ENCODE results near the gene ZNF628.
"Not testable (repeated sequence)": the region's sequence is repeated elsewhere in the genome, so short reads cannot be mapped to it uniquely, and the experiment has no call there.

The ZNF628 gene

DNA sequence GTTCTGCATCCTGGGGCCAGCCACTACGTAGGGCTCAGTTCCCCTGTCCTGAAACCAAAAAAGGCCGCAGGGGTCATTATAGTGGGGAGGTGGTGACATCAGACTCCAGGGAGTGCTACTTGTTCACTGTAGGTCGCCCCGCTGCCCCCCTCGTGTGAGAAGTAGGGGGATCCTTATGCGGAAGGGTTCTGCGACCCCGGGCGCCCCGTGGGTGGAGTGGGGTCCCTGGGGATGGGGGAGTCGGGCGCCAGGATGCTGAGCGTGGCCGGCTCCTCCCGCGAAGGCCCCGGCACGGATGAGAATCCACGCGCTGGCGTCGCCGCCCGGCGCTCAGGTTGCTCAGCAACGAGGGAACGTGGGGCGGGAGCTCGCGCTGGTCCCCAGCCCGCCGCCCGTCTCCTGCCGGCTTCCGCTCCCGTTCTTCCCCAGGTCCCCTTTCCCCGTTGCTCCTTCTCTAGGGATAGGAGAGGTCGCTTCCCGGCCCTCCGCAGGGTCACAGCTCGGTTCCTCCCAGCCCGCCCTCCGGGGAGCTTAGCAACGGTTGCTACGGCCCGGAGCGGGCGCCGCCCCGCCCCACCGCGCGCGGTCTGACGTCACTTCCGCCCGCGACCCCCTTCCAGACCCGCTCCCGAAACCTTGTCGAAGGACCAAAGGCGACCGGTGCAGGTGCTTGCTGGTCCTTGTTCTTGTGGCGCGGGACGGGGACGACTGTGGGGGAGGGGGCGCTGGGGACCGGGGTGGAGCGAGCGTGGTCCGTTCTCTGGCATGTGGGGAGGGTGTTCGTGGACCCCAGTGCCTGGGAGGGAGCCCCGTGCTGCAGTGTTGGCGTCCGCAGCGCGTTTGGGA, 8.4 kb downstream of the ZNF628 start, which contains the start of gene NAT14:
NAT14 (plus strand) TSS at position 596 of the 846 bp plus-strand sequence. CDS start 521 bp downstream, outside the sequence.
- DNase-seq, result peak; percentile 26 to 61 (median 53)

DNA sequence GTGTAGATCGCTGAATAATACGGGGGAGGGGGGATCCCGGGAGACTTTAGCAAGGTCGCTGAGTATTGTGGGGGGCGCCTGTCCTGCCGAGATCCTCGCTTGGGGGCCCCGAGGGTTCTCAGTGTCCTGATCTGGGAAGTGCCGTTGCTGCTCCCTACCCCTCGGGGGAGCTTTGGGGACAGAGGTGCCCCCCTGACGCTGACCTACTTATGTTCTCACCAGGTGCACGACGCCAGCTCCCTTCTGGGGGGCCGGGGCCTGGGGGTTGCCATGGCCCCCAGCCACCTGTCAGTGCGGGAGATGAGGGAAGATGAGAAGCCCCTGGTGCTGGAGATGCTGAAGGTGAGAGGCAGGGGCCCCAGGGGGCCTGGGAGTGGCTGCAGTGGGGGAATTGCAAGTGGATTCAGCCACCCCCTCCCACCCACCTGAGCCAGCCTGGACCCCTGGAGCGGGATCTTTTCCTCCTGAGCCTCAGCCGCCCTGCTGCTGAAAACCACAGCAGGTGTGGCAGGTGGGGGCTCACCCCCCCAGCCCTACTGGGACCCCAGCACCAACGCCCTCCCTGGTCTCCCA, 9.1 kb downstream of the ZNF628 start:
- no peak for DNase-seq

DNA sequence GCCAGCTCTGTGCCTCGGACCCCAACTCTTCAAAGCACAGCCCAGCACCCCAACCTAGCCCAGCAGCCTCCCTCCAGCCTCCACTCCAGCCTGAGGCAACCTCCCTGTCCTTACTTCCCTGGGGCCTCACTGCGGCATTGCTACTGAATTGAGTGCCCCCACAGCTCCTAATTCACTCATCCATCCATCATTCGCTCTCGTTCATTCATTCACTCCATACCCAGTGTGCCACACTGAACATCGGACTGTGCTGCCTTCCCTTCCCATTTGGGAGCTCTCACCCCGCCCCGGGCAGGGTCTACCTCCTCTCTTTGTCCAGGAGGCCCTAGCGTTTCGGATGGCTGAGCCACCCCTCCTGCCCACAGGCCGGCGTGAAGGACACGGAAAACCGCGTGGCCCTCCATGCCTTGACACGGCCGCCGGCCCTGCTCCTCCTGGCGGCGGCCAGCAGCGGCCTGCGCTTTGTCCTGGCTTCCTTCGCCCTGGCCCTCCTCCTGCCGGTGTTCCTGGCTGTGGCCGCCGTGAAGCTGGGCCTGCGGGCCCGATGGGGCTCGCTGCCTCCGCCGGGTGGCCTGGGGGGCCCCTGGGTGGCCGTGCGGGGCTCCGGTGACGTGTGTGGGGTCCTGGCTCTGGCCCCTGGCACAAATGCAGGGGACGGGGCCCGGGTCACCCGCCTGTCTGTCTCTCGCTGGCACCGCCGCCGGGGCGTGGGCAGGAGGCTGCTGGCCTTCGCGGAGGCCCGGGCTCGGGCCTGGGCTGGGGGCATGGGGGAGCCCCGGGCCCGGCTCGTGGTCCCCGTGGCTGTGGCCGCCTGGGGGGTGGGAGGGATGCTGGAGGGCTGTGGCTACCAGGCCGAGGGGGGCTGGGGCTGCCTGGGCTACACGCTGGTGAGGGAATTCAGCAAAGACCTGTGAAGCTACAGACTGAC, 9.9 kb downstream of the ZNF628 start:
- DNase-seq, result no peak

DNA sequence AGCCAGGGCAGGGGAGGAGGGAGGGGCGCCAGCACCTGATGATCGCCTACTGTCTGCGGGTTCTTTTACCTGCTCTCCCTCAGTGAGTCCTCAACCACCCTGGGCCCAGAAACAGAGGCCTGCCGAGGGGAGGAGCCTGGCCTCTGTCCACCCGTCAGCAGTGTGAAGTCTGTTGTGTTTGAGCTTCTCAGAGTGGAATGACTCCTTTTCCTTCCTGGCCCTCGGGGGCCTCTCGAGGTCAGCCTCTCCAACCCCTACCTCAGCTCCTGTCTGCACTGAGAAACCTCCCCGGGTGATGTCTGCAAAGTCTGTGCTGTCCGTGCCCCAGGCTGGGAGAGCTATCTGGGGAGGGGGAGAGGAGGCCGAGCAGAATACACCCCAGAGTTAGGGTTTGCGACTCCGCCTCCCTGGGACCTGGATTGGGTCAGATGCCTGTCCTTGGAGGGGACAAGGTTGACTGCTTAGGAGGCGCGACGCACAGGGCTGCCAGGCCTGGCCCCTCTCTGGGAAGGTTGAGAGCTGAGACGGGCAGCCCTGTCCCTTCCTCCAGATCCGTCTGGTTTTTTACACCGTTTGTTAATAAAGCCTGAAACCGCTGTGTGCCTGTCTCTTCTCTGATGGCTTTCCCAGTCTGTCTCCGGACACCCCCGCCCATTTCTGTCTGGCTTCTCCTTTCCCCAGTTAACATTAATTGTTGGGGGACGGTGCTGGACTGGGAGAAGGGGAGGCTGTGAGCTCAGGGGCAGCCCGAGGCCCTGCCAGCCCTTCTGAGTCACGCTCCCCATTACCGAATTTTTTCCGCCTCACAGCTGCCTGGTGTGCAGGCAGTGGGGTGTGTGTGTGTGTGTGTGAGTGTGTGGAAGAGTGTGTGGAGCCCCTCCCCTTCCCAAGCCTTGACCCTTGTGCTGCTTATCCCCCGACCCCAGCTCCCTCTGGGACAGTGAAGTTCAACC, 10.8 kb downstream of the ZNF628 start:
- no peak for DNase-seq

DNA sequence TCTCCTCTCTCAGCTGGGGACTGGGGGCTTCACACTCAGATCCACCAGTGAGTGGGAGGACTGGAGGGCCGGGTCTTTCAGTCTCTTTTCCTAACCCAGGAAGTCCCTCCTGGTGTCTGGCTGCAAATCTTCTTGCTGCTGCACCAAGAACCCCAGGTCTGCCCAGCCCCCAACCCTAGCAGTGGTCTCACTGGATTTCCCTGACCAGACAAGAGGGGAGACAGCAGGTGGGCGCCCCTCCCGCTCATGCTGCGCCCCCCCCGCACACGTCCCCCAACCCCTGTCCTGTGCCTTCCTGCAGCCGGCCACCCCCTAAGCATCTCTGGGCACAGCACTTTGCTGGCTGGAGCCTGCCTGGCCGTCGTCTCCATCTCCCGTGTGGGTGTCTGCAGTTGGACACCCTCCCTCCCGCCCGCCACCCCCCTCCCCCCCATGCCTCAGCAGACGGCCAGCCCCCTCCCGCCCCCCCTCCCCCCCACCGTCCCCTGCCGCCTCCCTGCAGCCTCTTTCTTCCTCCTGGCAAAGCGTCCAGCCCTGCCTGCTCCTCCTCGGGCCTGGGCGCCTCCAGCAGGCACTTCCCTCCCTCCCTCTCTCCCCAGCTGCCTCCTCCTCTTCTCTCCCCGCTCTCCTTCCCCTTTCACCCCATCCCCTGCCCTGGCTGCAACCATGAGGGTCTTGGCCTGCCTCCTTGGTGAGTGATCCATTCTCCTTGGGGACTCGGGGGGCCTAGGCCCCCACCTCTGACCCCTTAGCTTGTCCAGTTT, 11.7 kb downstream of the ZNF628 start, which contains the start of gene SSC5D:
SSC5D (plus strand) TSS at position 513 of the 764 bp plus-strand sequence; CDS start at position 667, 154 bp downstream.
- DNase-seq, result no peak

DNA sequence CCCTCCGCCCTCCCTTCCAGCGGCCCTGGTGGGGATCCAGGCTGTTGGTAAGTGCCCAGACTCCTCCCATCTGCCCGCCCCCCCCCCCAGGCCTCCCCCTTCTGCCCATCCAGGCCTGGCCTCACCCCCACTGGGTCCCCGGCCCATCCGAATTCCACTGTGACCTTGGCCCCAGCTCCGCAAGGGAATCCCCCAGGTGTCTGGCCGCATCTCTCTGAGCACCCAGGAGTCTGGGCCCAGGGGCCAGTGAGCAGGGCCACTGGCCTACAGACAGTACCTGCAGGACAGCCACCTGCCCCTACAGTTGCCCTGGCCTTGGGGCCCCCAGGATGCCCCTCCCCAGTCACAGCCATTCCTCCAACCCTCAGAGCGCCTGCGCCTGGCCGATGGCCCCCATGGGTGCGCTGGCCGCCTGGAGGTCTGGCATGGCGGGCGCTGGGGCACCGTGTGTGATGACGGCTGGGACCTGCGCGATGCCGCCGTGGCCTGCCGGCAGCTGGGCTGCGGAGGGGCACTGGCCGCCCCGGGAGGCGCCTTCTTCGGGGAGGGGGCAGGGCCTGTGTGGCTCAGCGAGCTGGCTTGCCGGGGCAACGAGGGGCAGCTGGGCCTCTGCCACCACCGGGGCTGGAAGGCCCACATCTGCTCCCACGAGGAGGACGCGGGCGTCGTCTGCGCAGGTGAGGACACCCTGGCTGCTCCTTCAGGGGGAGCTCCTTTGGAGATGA, 12.7 kb downstream of the ZNF628 start:
- no peak for DNase-seq

DNA sequence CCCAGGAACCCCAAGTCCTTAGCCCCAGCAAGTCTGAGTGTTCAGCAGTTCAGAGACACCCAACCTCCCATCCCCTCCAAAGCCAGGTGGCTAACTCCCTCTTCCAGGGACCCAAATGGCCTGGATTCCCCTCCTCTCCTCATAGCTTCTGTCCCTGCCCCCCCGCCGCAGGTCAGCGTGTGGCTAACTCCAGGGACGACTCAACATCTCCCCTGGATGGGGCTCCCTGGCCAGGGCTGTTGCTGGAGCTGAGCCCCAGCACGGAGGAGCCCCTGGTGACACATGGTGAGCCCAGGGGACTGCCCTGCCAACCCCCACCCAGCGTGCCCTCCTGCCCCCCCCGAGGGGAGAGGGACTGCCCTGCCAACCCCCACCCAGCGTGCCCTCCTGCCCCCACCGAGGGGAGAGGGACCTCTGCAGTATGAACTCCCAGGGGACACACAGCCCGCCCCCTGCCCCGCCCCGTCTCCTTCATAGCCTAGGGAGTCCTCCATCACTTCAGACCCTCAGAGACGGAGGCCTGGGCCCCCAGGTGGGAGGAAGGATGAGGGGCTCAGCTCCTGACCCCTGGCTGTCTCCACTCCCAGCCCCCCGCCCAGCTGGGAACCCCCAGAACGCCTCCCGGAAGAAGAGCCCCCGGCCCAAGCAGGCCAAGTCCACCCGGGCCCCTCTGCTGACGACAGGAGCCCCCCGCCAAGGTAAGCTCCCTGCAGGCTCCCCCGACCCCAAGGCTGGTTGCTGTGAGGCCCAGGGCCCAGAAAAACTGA, 13.5 kb downstream of the ZNF628 start:
- no peak for DNase-seq

DNA sequence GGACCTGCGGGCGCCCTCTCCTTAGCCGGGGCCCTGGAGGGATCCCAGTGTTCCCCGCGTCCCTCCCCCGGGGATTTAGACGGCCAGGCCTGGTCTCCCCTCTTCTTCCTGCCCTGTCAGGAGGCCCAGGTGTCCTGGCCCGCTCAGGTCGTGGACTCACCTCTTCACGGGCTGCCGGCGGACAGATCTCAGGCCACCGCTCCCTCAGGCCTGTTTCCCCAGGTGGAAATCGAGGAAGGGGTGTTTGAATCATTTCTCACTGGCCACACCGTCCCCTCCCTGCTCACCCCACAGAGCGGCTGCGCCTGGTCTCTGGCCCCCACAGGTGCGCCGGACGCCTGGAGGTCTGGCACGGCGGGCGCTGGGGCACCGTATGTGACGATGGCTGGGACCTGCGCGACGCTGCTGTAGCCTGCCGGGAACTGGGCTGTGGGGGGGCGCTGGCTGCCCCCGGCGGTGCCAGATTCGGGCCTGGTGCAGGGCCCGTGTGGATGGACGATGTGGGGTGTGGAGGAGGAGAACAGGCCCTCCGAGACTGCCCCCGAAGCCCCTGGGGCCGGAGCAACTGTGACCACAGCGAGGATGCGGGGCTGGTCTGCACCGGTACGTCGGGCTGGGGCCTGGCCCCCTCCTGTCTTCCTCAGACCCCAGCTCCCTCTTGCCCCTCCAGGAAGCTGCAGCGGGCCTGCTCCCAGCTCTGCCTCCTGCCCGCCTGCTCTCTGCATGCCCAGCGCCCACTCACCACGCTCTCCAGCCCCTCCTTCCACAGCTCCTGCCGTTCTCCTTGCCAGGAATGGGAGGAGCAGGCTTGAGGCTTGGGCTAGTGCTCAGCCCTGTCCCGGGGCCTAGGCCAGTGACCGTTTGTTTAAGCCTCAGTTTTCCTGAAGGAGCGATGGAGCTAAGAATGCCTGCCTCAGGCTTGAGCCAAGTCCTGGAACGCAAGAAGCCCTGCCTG, 14.3 kb downstream of the ZNF628 start:
- DNase-seq, result no peak

DNA sequence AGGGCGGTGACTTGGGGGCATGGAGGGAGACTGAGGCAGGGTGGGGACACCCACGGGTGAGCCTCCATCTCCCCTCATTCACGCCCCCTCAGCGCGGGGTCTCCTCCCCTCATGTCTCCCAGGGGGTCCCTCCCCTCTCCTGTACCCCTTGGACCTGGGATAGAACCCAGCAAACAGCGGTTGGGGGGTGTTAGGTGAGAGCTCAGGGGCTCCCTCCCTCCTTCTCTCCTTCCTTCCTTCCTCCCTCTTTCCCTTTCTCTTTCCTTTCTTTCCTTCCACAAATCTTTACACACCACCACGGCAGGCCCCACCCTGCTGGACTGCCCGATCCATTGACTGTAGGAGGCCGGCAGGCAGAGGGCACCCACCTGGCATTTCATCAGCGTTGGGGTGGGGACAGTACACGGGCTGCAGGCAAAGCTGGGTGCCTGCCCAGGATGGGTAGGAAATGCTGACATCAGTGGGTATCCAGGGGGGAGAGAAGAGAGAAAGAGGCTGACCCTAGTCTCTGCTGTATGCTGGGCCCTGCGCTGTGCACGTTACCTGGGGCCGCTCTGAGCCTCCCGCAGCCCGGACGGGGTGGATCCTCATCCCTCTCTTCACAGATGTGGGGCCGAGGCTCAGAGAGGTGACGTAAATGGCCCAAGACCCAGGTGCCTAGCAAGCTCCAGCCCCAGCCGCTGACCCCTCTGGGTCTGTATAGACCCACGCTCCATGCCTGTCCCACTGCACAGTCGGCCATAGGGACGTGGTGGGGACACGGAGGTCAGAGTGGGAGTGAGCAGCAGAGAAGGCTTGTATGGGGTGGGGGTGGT, 15.3 kb downstream of the ZNF628 start:
- no peak for DNase-seq

DNA sequence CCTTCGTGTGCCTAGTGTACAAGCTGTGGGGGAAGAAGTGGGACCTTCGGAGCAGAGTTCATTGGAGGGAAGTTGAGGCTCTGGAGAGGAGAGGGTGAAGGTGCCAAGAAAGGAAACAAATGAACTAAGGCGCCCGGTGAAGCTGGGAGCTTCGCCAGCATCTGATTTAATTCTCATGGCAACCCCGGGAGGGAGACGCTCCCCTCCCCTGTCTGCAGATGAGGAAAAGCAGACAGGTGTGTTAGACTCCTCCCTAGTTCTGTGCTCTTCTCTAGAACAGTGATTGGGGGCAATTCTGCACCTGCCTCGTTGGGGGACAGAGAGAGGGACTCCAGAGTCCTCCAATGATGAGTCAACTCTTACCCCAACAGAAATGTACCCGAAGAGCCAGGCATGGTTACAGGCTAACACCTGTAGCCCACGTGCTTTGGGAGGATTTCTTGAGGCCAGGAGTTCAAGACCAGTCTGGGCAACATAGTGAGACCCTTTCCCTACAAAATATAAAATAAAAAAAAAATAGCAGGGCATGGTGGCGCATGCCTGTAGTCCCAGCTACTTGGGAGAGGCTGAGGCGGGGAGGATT, 16.0 kb downstream of the ZNF628 start:
- no peak for DNase-seq

DNA sequence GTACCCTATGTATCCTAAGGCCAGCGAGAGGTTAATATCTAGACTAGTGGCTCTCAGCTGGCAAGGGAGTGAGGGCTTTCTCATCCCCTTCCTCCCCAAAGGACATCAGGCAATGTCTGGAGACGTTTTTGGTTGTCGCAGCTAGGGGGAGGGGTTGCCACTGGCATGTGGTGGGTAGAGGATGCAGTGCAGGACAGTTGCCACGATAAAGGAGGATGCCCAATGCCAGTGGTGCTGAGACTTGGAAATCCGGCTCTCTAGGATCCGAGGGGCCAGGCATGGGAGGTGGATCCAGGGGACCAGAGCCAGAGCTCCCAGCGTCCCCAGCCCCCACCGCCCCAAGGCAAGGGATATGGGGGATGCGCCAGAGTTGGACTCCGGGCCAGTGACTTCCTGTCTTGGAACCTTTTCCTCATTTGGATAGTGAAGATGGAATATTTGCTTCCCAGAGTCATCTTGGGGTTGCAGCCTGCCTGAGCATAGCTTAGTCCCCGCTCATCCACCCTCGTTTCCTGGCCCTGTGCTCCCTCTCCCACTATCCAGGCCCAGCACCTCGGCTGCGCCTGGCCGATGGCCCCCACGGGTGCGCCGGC, 16.7 kb downstream of the ZNF628 start:
- no peak for DNase-seq

DNA sequence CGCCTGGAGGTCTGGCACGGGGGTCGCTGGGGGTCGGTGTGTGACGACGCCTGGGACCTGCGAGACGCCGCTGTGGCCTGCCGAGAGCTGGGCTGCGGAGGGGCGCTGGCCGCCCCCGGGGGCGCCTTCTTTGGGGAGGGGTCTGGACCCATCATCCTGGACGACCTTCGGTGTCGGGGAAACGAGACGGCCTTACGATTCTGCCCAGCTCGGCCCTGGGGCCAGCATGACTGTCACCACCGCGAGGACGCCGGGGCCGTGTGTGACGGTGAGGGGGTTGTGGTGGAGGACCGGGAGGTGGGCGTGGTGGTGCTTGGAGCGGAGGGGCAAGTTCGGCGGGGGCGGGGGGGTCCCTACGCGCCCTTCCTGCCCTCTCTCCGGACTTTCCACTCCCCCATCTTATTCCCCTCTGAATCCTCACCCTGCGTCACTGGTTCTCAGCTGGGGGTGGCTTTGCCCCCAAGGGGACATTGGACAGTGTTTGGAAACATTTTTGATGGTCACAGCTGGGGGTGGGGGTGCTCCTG, 17.3 kb downstream of the ZNF628 start:
- no peak for DNase-seq

DNA sequence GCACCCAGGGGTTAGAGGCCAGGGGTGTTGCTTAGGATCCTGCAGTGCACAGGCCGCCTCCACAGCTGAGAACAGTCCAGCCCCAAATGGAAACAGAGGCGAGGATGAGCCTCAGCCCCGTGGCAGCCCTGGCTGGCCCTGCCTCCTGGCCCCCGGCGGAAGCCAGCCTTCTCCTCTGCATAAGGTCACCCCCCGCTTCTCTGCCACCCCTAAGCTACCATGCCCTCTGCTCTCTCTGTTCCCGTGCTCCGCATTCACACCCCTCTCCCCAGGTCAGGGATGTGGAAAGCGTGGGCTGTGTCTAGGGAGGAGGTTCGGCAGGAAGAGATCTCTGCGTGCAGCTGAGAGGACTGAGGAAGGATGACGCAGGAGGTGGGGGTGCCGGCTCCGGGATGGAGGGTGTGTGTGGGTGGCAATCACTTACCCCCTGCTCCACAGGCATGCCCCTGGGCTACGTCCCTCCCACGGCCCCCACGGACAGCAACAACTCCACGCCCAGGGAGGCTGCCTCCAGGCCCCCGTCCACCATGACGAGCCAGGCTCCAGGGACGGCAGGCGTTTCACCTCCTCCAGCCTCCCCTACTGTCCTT, 17.9 kb downstream of the ZNF628 start:
- no peak for DNase-seq

DNA sequence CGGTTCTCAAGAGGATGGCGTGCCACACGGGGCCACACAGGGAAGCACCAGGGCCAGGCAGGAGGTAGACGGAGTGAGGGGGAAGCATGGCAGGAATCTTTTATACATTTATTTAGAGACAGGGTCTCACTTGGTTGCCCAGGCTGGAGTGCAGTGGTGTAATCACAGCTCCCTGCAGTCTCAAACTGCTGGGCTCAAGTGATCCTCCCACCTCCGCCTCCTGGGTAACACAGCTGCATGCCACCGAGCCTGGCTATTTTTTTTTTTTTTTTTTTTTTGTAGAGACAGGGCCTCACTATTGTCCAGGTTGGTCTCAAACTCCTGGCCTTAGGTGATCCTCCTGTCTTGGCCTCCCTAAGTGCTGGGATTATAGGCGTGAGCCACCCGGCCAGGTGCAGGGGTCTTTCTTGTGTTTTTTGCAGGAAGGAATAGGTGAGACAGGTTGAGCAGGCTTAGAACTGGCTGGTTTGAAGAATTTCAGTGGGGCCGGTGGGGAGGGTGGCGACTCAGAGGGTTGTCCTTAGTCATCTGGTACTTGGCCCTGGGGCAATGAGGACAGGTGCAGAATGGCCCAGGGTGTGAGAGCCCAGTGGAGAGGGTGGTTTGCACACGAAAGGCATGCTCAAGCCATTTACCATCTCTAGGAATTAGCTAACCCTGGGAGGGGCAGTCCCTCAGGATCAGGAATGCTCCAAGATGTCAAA, 19.4 kb downstream of the ZNF628 start:
- no peak for DNase-seq

DNA sequence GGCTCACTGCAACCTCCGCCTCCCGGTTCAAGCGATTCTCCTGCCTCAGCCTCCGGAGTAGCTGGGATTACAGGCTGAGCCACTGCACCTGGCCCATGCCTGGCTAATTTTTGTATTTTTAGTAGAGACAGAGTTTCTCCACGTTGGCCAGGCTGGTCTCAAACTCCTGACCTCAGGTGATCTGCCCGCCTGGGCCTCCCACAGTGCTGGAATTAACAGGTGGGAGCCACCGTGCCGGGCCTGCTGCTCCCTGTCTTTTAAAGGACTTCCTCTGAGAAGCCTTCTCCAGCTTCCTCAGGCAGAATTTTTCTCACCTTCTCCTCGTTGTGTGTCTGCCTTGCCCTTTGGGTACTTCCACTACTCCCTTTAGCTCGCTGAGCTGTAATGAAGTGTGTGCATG, 20.4 kb downstream of the ZNF628 start:
- not testable (repeated sequence) for DNase-seq
